ENCODE measurements around the gene HTR2C.
"Not testable (repeated sequence)": the region's sequence is repeated elsewhere in the genome, so short reads cannot be mapped to it uniquely, and the experiment has no call there.

HTR2C gene

DNA sequence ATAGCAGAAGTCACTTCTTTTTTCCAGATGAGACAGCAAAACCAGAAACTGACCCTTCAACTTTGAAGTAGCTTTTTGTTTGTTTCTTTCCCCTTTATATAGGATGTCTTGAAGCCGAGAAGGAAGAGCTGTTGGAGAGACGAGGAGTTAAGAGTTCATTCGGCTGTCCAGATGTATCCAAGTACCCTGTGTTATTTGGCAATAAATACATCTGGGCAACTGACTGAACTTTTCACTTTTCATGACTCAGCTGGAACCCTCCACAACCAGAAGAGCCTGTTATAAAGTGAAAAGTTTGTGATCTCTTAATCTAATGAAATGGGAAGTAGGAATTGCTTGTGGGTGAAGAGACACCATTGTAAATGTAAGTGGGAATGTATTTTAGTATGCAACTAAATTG, 131.2 kb downstream of the HTR2C start:
- no peak for DNase-seq (ENCODE audit: low spot score)

GRCh38 chrX:114717921-114718320, 134.0 kb downstream of the HTR2C start:
- DNase-seq (ENCODE audit: low spot score): no peak

GRCh38 chrX:114766541-114766940, 182.7 kb downstream of the HTR2C start:
- no peak for DNase-seq (ENCODE audit: low spot score)

- no peak for DNase-seq (ENCODE audit: low spot score)
These were observed 190.8 kb downstream of the HTR2C start for GRCh38 chrX:114774691-114775090.

GRCh38 chrX:114782925-114783324, 199.0 kb downstream of the HTR2C start:
- no peak for DNase-seq (ENCODE audit: low spot score)

GRCh38 chrX:114787061-114787460, 203.2 kb downstream of the HTR2C start:
- DNase-seq (ENCODE audit: low spot score): no peak

DNA sequence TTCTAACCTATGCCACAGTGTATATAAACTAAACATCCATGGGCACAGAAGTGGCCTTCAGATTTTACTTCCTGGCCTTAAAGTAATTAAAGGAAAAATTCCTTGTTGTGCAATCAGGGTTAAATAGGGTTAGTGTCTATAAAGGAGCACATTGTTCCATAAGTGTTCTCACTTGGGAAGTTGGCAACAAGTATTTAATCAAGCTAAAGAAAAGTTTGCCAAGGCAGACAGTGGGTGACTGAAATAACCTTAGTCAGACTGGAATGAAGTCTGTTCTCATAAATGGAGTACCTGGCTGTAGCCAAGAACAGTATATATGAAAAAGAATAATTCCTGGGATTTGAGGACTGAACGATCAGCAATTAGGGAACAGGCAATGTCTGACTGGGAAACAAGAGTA, 213.6 kb downstream of the HTR2C start:
- DNase-seq (ENCODE audit: low spot score): no peak

DNA sequence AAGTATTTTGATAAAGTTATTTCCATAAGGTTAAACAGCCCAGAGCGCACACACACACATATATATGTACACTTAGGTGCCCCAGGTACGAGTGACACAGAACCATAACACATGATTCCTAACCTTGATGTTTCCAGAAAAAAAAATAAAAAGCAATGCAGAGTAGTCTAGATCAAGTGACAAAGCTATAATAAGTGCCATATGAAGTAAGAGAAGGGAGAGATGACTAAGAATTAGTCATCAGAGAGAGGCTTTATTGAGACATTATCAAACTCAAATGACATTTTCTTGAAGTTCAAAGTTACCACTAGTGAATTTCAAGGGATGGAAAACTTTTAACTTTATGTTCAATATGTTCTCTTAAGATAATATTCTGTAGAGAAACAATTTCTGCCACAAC, 215.0 kb downstream of the HTR2C start:
- peak; percentile 67 for DNase-seq (ENCODE audit: low spot score)

DNA sequence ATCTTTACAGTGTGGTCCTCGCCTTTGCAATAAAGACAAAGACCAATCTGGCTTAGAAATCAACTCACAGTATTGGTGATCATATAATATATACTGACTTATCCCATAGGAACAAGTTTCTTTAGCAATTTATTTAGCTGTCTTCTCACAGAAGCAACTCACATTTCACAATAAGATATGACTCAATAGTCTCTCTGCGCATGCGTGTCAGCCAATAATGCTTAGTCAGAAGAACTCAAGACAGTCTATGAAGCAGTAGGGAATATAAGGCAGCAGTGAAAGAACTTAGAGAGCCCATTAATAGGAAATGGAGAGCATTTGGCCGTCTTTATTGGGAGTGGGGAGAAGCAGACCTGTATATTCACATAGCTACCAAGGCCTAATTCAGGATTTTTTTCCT, 216.8 kb downstream of the HTR2C start:
- peak; percentile 85 for DNase-seq (ENCODE audit: low spot score)

DNA sequence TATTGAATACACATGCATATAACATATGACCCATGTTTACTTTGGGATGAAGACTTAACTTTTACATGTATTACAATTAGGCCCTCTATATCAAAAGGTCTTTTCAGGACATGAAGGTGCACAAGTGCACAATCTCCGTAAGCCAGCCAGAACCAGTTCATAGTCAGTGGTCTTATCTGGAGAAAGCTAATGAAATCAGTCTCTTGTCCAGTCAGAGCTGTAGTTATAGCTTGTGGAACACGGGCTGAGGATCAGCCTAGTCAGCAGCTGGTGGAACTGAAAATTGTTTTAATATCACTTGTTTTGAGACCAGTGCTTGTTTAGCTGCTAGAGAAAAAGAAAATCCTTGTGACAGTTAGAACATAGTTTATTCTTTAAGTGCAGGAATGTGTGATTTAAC, 235.6 kb downstream of the HTR2C start:
- DNase-seq (ENCODE audit: low spot score): no peak

- DNase-seq (ENCODE audit: low spot score): no peak
These were observed 257.2 kb downstream of the HTR2C start for GRCh38 chrX:114841051-114841450.

GRCh38 chrX:114842181-114842580, 258.3 kb downstream of the HTR2C start:
- DNase-seq (ENCODE audit: low spot score): no peak

DNA sequence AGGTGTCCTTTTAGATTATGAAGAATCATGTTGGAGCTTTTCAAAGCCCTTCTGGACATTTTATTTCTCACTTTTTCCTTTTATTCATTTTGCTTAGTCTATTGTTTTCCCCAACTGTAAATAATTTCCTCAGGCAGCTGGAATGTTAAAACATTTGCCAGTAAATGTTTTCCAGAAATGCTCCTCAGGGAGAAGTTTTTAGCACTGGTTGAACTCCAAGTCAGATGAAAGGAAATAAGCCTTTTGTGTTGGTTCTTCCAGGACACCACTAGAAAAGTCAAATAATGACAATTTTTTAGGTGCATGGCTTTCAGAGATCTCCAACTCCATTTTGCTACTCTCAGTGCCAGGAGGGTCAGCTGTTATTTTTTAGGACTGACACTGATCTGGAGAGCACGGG, 305.6 kb downstream of the HTR2C start:
- DNase-seq (ENCODE audit: low spot score): no peak

DNA sequence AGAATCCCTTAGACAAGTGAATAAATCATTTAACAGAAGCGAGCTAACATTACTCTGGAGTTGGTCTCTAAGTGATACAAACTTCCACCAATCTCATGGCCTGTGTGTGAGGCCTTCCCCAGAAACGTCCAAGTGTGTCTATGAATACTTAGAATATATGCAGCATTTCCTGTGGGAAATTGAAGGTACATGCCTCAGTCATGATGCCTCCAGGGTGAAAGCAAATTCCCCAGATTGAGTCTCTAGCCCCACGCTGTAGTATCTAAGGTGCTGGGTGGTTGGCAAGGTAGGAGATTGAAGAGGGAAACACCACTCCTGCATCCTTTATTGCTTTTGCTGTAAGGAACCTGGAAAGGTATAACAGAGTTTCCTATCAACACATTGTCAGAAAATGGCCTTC, 319.7 kb downstream of the HTR2C start:
- DNase-seq (ENCODE audit: low spot score): no peak

- no peak for DNase-seq (ENCODE audit: low spot score)
These were observed 321.4 kb downstream of the HTR2C start for GRCh38 chrX:114905251-114905650.

- DNase-seq (ENCODE audit: low spot score): no peak
These were observed 323.2 kb downstream of the HTR2C start for GRCh38 chrX:114906984-114907510.

DNA sequence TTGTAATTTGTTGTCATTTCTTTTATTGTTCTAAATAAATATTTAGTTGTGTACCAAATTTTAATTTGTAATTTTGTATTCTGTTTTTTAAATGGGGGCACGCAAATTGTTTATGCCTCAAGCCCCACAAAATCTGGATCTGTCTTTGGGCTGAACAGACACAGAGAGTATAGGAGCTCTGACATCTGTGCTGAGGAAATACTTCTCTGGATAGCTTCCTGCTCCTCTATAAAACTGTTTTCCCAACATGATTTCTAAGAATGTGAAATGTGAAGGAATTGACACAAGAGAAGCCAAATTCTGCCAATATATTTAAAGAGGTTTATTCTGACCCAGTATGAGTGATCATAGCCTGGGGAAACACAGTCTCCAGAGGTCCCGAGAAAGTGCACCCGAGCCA, 340.5 kb downstream of the HTR2C start:
- DNase-seq (ENCODE audit: low spot score): no peak

DNA sequence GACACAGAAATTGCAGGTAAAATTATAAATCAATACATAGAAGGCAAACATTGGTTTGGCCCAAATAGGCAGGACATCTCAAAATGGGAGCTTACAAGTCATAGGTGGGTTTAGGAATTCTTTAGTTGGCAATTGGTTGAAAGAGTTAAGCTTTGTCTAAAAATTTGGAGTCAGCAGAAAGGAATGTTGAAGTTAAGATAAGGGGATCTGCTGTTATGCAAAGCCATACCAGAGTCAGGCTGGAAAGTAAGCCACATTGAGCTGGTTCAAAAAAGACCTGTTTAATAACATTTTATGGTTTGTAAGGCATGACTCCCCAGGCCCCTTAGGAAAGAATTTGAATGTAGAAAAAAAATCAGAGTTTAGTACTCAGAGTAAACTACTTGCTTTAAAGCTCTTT, 341.0 kb downstream of the HTR2C start:
- DNase-seq (ENCODE audit: low spot score): no peak

GRCh38 chrX:114930227-114930626, 346.3 kb downstream of the HTR2C start:
- no peak for DNase-seq (ENCODE audit: low spot score)

- DNase-seq (ENCODE audit: low spot score): no peak
These were observed 348.7 kb downstream of the HTR2C start for GRCh38 chrX:114932550-114932949.

DNA sequence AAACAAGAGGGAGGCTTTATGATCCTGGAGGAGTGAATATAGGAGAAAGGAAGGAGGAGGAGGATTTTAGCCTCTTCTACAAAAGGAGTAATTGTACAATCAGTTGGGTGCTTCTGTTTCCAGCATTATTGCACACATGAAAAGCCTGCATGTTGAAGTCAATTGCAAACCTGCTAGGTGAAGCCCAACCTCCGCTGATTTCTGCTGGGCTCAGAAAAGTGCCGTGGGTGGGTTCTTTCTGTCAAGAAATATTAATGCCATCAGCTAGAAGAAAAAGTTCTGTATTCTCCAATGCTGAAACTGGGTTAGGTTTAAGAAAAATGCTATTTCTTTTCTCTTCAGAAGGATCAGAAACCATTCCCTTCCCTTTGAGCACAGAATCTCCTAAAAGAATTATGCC, 349.4 kb downstream of the HTR2C start:
- DNase-seq (ENCODE audit: low spot score): not testable (repeated sequence)

- not testable (repeated sequence) for DNase-seq (ENCODE audit: low spot score)
These were observed 353.2 kb downstream of the HTR2C start for GRCh38 chrX:114937090-114937489.

- no peak for DNase-seq (ENCODE audit: low spot score)
These were observed 368.8 kb downstream of the HTR2C start for GRCh38 chrX:114952696-114953095.

Measured in RKO (cell line).